Measurements from ENCODE around the gene PTPRM. TPM values are rescaled to one million over a fixed set of nuclear protein-coding genes. Genes with fewer than 3 reads are reported as not detected.

PTPRM gene
- total and polyA plus RNA-seq, 2 donors (not counting 3 experiments of a cell fraction or from before 2014, with no cell fraction given), result 37.4 to 43.7 TPM

DNA sequence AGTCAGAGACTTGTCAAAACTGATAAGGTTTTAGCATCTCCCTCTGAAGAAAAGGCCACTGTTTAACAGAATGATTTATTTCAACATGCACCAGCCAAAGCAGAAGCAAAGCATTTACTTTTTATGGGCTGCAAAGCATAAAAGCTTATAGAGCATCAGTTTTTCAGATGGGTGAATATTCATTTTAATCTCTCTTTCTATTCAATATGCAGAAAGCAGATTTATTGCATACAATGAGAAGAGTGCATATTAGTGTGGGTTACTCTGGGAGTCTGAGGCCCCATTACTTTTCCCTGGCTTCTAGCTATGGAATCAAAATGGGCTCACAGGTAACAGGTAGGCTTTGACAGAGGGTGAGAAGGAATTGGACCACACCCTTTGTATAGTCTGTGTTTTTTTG lies 9.0 kb downstream of the PTPRM start:
- peaks cover 3% of the 10 kb centered on the region for H3K4me1 ChIP-seq (ENCODE audit: control insufficient read depth, extremely low read depth, insufficient read depth, low read length)
- no peaks in the 10 kb centered on the region for H3K36me3 ChIP-seq (ENCODE audit: control insufficient read depth in 2 of 2, extremely low read depth in 1 of 2, insufficient read depth in 2 of 2, low read length in 2 of 2)
- H3K27ac ChIP-seq (ENCODE audit: insufficient read depth, low read depth, low read length), result no peak overlapping the region
- no peaks in the 10 kb centered on the region for H3K79me2 ChIP-seq (ENCODE audit: control insufficient read depth, insufficient read depth, low read length)
- H3K9me3 ChIP-seq (replicated peaks; ENCODE audit: control insufficient read depth, insufficient read depth, low read length), result no peaks in the 10 kb centered on the region
- no TSS peak for BruUV-seq (replicated peaks)
- H3K27me3 ChIP-seq (ENCODE audit: control insufficient read depth in 2 of 2, insufficient read depth in 2 of 2, low read length in 2 of 2), result no peaks in the 10 kb centered on the region
- no peak overlapping the region for H2AFZ ChIP-seq (ENCODE audit: low read depth, low read length)
- H3K9me1 ChIP-seq (replicated peaks; ENCODE audit: control insufficient read depth, extremely low read depth, insufficient read depth, low read length), result no peaks in the 10 kb centered on the region
- H4K20me1 ChIP-seq (replicated peaks; ENCODE audit: control insufficient read depth, extremely low read depth, insufficient read depth, low read length), result no peaks in the 10 kb centered on the region
- H3K9ac ChIP-seq (replicated peaks; ENCODE audit: extremely low read depth, insufficient read depth, low read length), result no peak overlapping the region
- FAIRE-seq (no peak), DNase-seq (ENCODE audit: low read depth, low spot score) (no peak)
- dilution Hi-C loops (cut with MboI; ENCODE audit: extremely low pct_ligation_motif_present, low sequenced_read_pairs), result no loop called here
- no peak overlapping the region for H3K4me3 ChIP-seq (replicated peaks in 1 of 3; ENCODE audit: insufficient read depth in 1 of 3, low read depth in 1 of 3, low read length in 3 of 3)
- ChIA-PET CTCF (interaction anchor here (0.9 kb wide), 1 partner anchor 304 kb away, joined by 3 read pairs; no protein-coding TSS in a partner anchor), POLR2A (no interaction called here)
- TF ChIP-seq, protein P1, sequence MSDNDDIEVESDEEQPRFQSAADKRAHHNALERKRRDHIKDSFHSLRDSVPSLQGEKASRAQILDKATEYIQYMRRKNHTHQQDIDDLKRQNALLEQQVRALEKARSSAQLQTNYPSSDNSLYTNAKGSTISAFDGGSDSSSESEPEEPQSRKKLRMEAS (IDR thresholded peaks at IDR 0.05; ENCODE audit: insufficient read depth, insufficient read length), result no peak
- TF ChIP-seq FOS (IDR thresholded peaks at IDR 0.05; ENCODE audit: borderline replicate concordance, insufficient read depth, low read length), result no peak
- no peak for TF ChIP-seq EZH2 (IDR thresholded peaks at IDR 0.05; ENCODE audit: borderline replicate concordance, low read depth, low read length, severe bottlenecking)
- TF ChIP-seq GATA2 (IDR thresholded peaks at IDR 0.05; ENCODE audit: insufficient read depth, insufficient read length, low read depth, low read length), result no peak
- TF ChIP-seq POLR2A (IDR thresholded peaks at IDR 0.05; ENCODE audit: low read depth, low read length), result no peak
- no peak for TF ChIP-seq MYC (IDR thresholded peaks at IDR 0.05; ENCODE audit: low read depth, low read length)
- TF ChIP-seq JUN (IDR thresholded peaks at IDR 0.05; ENCODE audit: borderline replicate concordance, insufficient read depth, insufficient read length, low read depth), result no peak
- TF ChIP-seq, protein P2, sequence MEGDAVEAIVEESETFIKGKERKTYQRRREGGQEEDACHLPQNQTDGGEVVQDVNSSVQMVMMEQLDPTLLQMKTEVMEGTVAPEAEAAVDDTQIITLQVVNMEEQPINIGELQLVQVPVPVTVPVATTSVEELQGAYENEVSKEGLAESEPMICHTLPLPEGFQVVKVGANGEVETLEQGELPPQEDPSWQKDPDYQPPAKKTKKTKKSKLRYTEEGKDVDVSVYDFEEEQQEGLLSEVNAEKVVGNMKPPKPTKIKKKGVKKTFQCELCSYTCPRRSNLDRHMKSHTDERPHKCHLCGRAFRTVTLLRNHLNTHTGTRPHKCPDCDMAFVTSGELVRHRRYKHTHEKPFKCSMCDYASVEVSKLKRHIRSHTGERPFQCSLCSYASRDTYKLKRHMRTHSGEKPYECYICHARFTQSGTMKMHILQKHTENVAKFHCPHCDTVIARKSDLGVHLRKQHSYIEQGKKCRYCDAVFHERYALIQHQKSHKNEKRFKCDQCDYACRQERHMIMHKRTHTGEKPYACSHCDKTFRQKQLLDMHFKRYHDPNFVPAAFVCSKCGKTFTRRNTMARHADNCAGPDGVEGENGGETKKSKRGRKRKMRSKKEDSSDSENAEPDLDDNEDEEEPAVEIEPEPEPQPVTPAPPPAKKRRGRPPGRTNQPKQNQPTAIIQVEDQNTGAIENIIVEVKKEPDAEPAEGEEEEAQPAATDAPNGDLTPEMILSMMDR (IDR thresholded peaks at IDR 0.05; ENCODE audit: extremely low read depth in 1 of 2, insufficient read depth in 1 of 2, low read depth in 1 of 2, low read length in 2 of 2), result no peak
- no peak for TF ChIP-seq POLR2AphosphoS5 (IDR thresholded peaks at IDR 0.05; ENCODE audit: insufficient read depth, low read depth, low read length)
- H3K4me2 ChIP-seq (ENCODE audit: insufficient read depth, low read length), result no peak overlapping the region
- intact Hi-C loops (cut with micrococcal nuclease), result no loop called here

All from endothelial cell of umbilical vein (primary cell).